NOMO-1 treated with dmso at 0.1 percent for 144 hours (cell line): ENCODE data around the gene PORCN.
"Not testable (repeated sequence)": the region's sequence is repeated elsewhere in the genome, so short reads cannot be mapped to it uniquely, and the experiment has no call there.

ENCODE experiments used
- DNase-seq: peaks from one replicate; lab custom pipeline; 2025; ENCODE audit not compliant: unreplicated experiment; lab: John Stamatoyannopoulos, UW

Gene PORCN

GRCh38 chrX:48509619-48510018 lies 827 bp downstream of the PORCN start:
- DNase-seq = no peak

- DNase-seq = no peak
Measured at GRCh38 chrX:48511560-48511959, 2.8 kb downstream of the PORCN start.

- no peak for DNase-seq
Measured at GRCh38 chrX:48512371-48512935, 3.7 kb downstream of the PORCN start.

- DNase-seq = no peak
Measured at GRCh38 chrX:48513670-48514069, 4.9 kb downstream of the PORCN start.

- no peak for DNase-seq
Measured at GRCh38 chrX:48514126-48514806, 5.5 kb downstream of the PORCN start.

- DNase-seq = no peak
Measured at GRCh38 chrX:48514868-48515460, 6.2 kb downstream of the PORCN start.

- no peak for DNase-seq
Measured at GRCh38 chrX:48515842-48516241, 7.0 kb downstream of the PORCN start.

GRCh38 chrX:48516285-48516684 lies 7.5 kb downstream of the PORCN start:
- no peak for DNase-seq

GRCh38 chrX:48516987-48517386 lies 8.2 kb downstream of the PORCN start:
- DNase-seq = no peak

- DNase-seq = not testable (repeated sequence)
Measured at GRCh38 chrX:48519481-48519880, 10.7 kb downstream of the PORCN start.

GRCh38 chrX:48520455-48520854 lies 11.7 kb downstream of the PORCN start:
- no peak for DNase-seq

GRCh38 chrX:48520976-48521352 lies 12.2 kb downstream of the PORCN start:
- no peak for DNase-seq

GRCh38 chrX:48521353-48522243 lies 12.8 kb downstream of the PORCN start, which contains the start of gene EBP:
Gene EBP (plus strand): TSS chrX:48521808. CDS start chrX:48523772, 1,964 bp downstream.
- peak; percentile 90 for DNase-seq

GRCh38 chrX:48522291-48522690 lies 13.5 kb downstream of the PORCN start:
- no peak for DNase-seq

GRCh38 chrX:48523682-48524081 lies 14.9 kb downstream of the PORCN start:
- no peak for DNase-seq

GRCh38 chrX:48525853-48526252 lies 17.1 kb downstream of the PORCN start:
- not testable (repeated sequence) for DNase-seq

- DNase-seq = no peak
Measured at GRCh38 chrX:48530736-48531135, 21.9 kb downstream of the PORCN start.

- no peak for DNase-seq
Measured at GRCh38 chrX:48531358-48531959, 22.7 kb downstream of the PORCN start.

GRCh38 chrX:48532161-48532560 lies 23.4 kb downstream of the PORCN start:
- DNase-seq = no peak

GRCh38 chrX:48533165-48533564 lies 24.4 kb downstream of the PORCN start:
- DNase-seq = no peak
